AG04450 (cell line): ENCODE results near the gene YPEL2. TPM values are rescaled to one million over a fixed set of nuclear protein-coding genes. Genes with fewer than 3 reads are reported as not detected.

Experiments
- CTCF ChIA-PET: fragments of 300-600, 350-600 bp; formaldehyde crosslinking; extraction: SDS; loops from one replicate; lab custom pipeline; 2022; ENCODE audit warnings: antibody characterized with exemption, inconsistent platforms; lab: Charles Lee
- POLR2A ChIA-PET: fragments of 350-600 bp; formaldehyde crosslinking; extraction: SDS; loops from one replicate; lab custom pipeline; 2021; ENCODE audit warnings: antibody characterized with exemption, inconsistent platforms; lab: Yijun Ruan, JAX
- DNase-seq: peaks from one replicate; pipeline ENCODE4 v3.0.0-alpha.2; 2011; ENCODE audit warnings: low read depth, low spot score
- H3K27ac ChIP-seq: one replicate; pipeline ENCODE4 v1.5.1; 2012; ENCODE audit warnings: low read depth, low read length, control low read depth
- H3K27me3 ChIP-seq: one replicate; pipeline ENCODE4 v1.6.0; 2012; ENCODE audit warnings: low read length; ENCODE audit not compliant: control insufficient read depth, insufficient read depth
- H3K4me3 ChIP-seq: 2 replicates; pipeline ENCODE4 v1.5.1; 2011; ENCODE audit warnings: mild to moderate bottlenecking, low read depth, low read length, control low read depth
- H3K9me3 ChIP-seq: 2 replicates; pipeline ENCODE4 v1.5.1; 2012; ENCODE audit warnings: low read length; ENCODE audit not compliant: control insufficient read depth, insufficient read depth
- CTCF ChIP-seq: IDR thresholded peaks from 2 replicates; pipeline ENCODE4 v1.5.1; 2011; ENCODE audit warnings: low read depth, low read length, control low read depth, inconsistent platforms
- polyA plus RNA-seq: library from polyadenylated mRNA; depleted of rRNA; stranded (reverse); fragments of >200 nt; gene quantifications from 2 replicates; pipeline ENCODE4 v1.2.3, GENCODE V29; 2011

YPEL2 gene
- polyA plus RNA-seq, 1 experiment, result 7.7 TPM

- TF ChIP-seq CTCF, result no peak
- no peaks in the 10 kb centered on the region for H3K9me3 ChIP-seq
- ChIA-PET CTCF (interaction anchor here (0.7 to 1.3 kb wide), 3 partner anchors 11 to 39 kb away, joined by 3 to 6 read pairs (median 5); no protein-coding TSS in a partner anchor), POLR2A (interaction anchor here (0.5 to 1.0 kb wide), 3 partner anchors 17 to 731 kb away, joined by 3 to 8 read pairs (median 5); no protein-coding TSS in a partner anchor)
- H3K27me3 ChIP-seq, result no peaks in the 10 kb centered on the region
- peak; percentile 68 for DNase-seq
- peak overlapping the region; percentile 81 for H3K27ac ChIP-seq
- peak overlapping the region; percentile 27 for H3K4me3 ChIP-seq
These were observed 30.7 kb downstream of the YPEL2 start for GRCh38 chr17:59361916-59362810.

DNA sequence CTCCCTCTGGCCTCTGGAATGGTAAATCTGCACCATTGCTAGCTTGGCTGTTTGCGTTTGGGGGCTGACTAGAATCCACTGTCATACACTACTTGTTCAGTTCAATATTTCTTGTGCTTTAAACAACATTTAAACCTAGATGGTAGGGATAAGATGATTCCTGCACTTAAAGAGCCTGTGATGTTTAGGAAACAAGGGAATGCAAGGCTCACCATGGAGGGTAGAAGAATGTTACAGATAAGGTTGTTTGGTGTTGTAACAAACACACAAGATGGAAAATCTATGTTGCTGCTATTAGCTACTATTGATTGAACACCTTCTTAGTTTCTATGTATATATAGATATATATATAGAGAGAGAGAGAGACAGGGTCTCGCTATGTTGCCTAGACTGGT lies 31.4 kb downstream of the YPEL2 start:
- POLR2A ChIA-PET, result interaction anchor here (0.6 to 1.0 kb wide), 3 partner anchors 16 to 290 kb away, joined by 3 to 8 read pairs (median 5); no protein-coding TSS in a partner anchor
- no peaks in the 10 kb centered on the region for H3K27me3 ChIP-seq
- no peaks in the 10 kb centered on the region for H3K9me3 ChIP-seq
- CTCF ChIA-PET, result interaction anchor here (0.7 to 1.3 kb wide), 3 partner anchors 10 to 39 kb away, joined by 3 to 6 read pairs (median 5); no protein-coding TSS in a partner anchor
- peak overlapping the region; percentile 81 for H3K27ac ChIP-seq
- TF ChIP-seq CTCF, result no peak
- peak overlapping the region; percentile 27 for H3K4me3 ChIP-seq
- no peak for DNase-seq

- DNase-seq, result no peak
- ChIA-PET POLR2A (no interaction called here), CTCF (interaction anchor here (0.5 to 1.9 kb wide), 3 partner anchors 10 to 79 kb away, joined by 3 to 6 read pairs (median 4); no protein-coding TSS in a partner anchor)
- Histone ChIP-seq H3K9me3 (no peaks in the 10 kb centered on the region; the same call in 1 of the 2 replicates), H3K4me3 (no peak overlapping the region), H3K27me3 (no peaks in the 10 kb centered on the region), H3K27ac (peak overlapping the region; percentile 11)
- TF ChIP-seq CTCF, result no peak
These were observed 34.0 kb downstream of the YPEL2 start for GRCh38 chr17:59365383-59365981.

GRCh38 chr17:59366040-59366757 lies 34.7 kb downstream of the YPEL2 start:
- POLR2A ChIA-PET, result interaction anchor here (1.3 kb wide), 1 partner anchor 60 kb away, joined by 6 read pairs; no protein-coding TSS in a partner anchor
- CTCF ChIA-PET, result interaction anchor here (0.5 to 1.9 kb wide), 2 partner anchors 11 to 78 kb away, joined by 3 to 6 read pairs; no protein-coding TSS in a partner anchor
- Histone ChIP-seq H3K9me3 (no peaks in the 10 kb centered on the region; the same call in 1 of the 2 replicates), H3K27ac (peak overlapping the region; percentile 58), H3K27me3 (no peaks in the 10 kb centered on the region), H3K4me3 (no peak overlapping the region)
- TF ChIP-seq CTCF, result 0 out of 2 replicates have a peak, but pooled peaks have one; percentile 9
- DNase-seq, result no peak
